Heart left ventricle (tissue), 16 donors: ENCODE results near the gene GPC6. TPM values are rescaled to one million over a fixed set of nuclear protein-coding genes. Genes with fewer than 3 reads are reported as not detected.

ENCODE experiments used
- ATAC-seq, 4 donors: fragments of 200-7000 bp; cut with Tn5 transposase; one replicate each; pipeline ENCODE4 v1.9.1; 2020 to 2022; ENCODE audit warnings: moderate library complexity in 4 of 4, mild to moderate bottlenecking in 3 of 4, moderate number of reproducible peaks in 1 of 4
- DNase-seq, 5 donors: peaks; one replicate each; pipeline ENCODE4 v3.0.0-alpha.2; 2020
- H3K27ac ChIP-seq, 12 donors: fragments of 200-600 bp; sonication (generic) in 4 of 12; one replicate each; pipeline versions ENCODE4 v1.5.0 to v1.8.0; 2016 to 2022; ENCODE audit warnings: mild to moderate bottlenecking in 2 of 12
- H3K27me3 ChIP-seq, 9 donors: fragments of 200-600 bp; sonication (generic) in 2 of 9; one replicate each; pipeline versions ENCODE4 v1.5.1 to v1.8.0; 2016 to 2022; ENCODE audit warnings: mild to moderate bottlenecking in 3 of 9
- H3K36me3 ChIP-seq, 9 donors: fragments of 200-600 bp; sonication (generic) in 2 of 9; one replicate each; pipeline versions ENCODE4 v1.5.0 to v1.8.0; 2018 to 2022; ENCODE audit warnings: mild to moderate bottlenecking in 2 of 9
- H3K4me1 ChIP-seq, 12 donors: fragments of 200-600 bp; sonication (generic) in 4 of 12; one replicate each; pipeline versions ENCODE4 v1.5.0 to v1.8.0; 2016 to 2022; ENCODE audit warnings: mild to moderate bottlenecking in 3 of 12
- H3K4me3 ChIP-seq, 12 donors: fragments of 200-600 bp; sonication (generic) in 4 of 12; one replicate each; pipeline versions ENCODE4 v1.5.0 to v1.8.0; 2017 to 2022; ENCODE audit warnings: mild to moderate bottlenecking in 9 of 12, moderate library complexity in 4 of 12
- H3K9me3 ChIP-seq, 12 donors: fragments of 200-600 bp; sonication (generic) in 4 of 12; one replicate each; pipeline versions ENCODE4 v1.5.0 to v1.8.0; 2016 to 2022; ENCODE audit warnings: mild to moderate bottlenecking in 1 of 12
- CTCF ChIP-seq, 12 donors: fragments of 200-600 bp; sonication (generic) in 4 of 12; IDR thresholded peaks; one replicate each; pipeline versions ENCODE4 v1.5.0 to v1.8.0; 2018 to 2022; ENCODE audit warnings: antibody characterized with exemption in 12 of 12, mild to moderate bottlenecking in 5 of 12
- POLR2A ChIP-seq, 2 donors: fragments of 450-650 bp; IDR thresholded peaks; one replicate each; pipeline ENCODE4 v1.6.1; 2017; ENCODE audit warnings: antibody characterized with exemption in 2 of 2, mild to moderate bottlenecking in 2 of 2, moderate library complexity in 2 of 2
- WGBS, 4 donors: extraction: QIAGEN DNeasy Blood & Tissue Kit in 2 of 4; methylation state at CpG; one replicate each; pipeline versions ENCODE4 v1.1.5 to v1.1.7; 2013 to 2018; 5-methylcytosine and 5-hydroxymethylcytosine counted together
- intact Hi-C, 10 donors: fragments of 100-400 bp; cut with DNase I; formaldehyde crosslinking; loops; one replicate each; pipeline versions ENCODE4 v1.11.1 to v1.14.2; 2022
- polyA plus RNA-seq, 2 donors: library from polyadenylated mRNA; stranded (reverse); fragments of 200-250 nt; gene quantifications; one replicate each; pipeline ENCODE4 v1.2.3, GENCODE V29; 2013
- total RNA-seq, 9 donors: library from RNA; depleted of rRNA in 2 of 9; stranded (reverse); fragments of >200 nt in 2 of 9; fragmentation: NEBNext Ultra II Directional in 3 of 9; extraction: Animal tissue kit (Norgen Biotek cat#: 25700) in 3 of 9; gene quantifications; one replicate each; pipeline versions ENCODE4 v1.1.0 to v1.2.4, GENCODE V29; 2016 to 2023
- donor health status: ischemic (EF 13 %, LVEDD 7.1; RV severe dilation, severe dysfunction).
- donor health status: healthy with polysubstance abuse.
- donor health status: DM: no; HTN: yes; CAD: no.
- donor health status: DM: no; HTN: no; CAD: no.
- donor health status: ischemic (EF 25% LVEDD 6.9; RV normal size, moderate dysfunction).
- donor health status: ischemic (EF 25% LVEDD 5.7; RV mildly dilated, moderate dysfunction).
- donor health status: healthy.
- donor health status: DM: yes; HTN: yes; CAD: no.
- donor health status: ischemic (EF 35%, LVEDD 5.7; RV mildly dilated, moderate dysfunction).
- donor health status: nonischemic (EF 11% LVEDD 7.7; RV severe dilation, severe dysfunction).
- donor health status: DM: yes; HTN: yes; CAD: no.
- donor health status: PGD.
- donor health status: ischemic (EF 29% LVEDD 5.4; RV normal size, mild dysfunction).
- donor health status: nonischemic (EF 23%, LVEDD 6.1; RV moderate dilation, normal function).

The GPC6 gene
- total and polyA plus RNA-seq, 11 donors = 0.08 to 6.2 (median 2.0) TPM

- Histone ChIP-seq H3K36me3 (no peaks in the 10 kb centered on the region), H3K4me1 (no peaks in the 10 kb centered on the region), H3K9me3 (no peaks in the 10 kb centered on the region), H3K27ac (no peak overlapping the region), H3K27me3 (no peaks in the 10 kb centered on the region), H3K4me3 (no peak overlapping the region)
- ATAC-seq (no peak), DNase-seq (no peak)
- WGBS, 4 donors = 77 to 83% (median 79%) methylated on average over 3 of the region's 3 CpGs
- intact Hi-C loops = loop anchor here in 1 of 10 donors (10.0 kb wide), 1 partner anchor 167 kb away; no protein-coding TSS in a partner anchor
- TF ChIP-seq CTCF (IDR thresholded peaks at IDR 0.05) = no peak
- no peak for TF ChIP-seq POLR2A (IDR thresholded peaks at IDR 0.05)
These were observed 1125.5 kb downstream of the GPC6 start for GRCh38 chr13:94352057-94352456.

DNA sequence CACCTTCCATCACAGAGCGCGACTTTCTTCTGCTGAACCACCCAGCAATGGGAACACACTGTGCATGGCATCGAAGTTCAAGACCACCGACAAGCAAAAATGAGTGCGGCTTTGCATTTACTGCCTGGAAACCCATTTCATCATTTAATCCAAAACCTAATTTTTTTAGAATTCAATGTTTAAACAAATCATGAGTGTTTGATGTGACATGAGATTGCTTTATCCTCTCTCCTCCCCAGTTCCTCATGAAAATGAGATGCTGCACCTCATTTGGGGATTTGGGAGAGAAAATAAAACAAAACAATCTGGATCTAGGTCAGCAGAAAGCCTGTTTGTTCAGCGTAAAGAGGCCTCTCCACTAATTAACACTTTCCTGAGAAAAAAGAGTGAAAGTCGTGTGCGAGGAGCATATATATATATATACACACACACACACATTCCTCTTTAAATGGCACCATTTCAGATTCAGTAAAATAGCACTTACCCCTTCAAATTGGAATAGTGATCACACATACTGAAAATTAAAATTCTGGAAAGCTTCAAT lies 1126.6 kb downstream of the GPC6 start:
- no peaks in the 10 kb centered on the region for H3K27me3 ChIP-seq
- no peaks in the 10 kb centered on the region for H3K9me3 ChIP-seq
- no peak overlapping the region for H3K27ac ChIP-seq
- intact Hi-C loops = loop anchor here in 1 of 10 donors (10.0 kb wide), 1 partner anchor 168 kb away; no protein-coding TSS in a partner anchor
- H3K4me3 ChIP-seq = no peak overlapping the region
- no peaks in the 10 kb centered on the region for H3K36me3 ChIP-seq
- ATAC-seq = no peak
- no peak for TF ChIP-seq CTCF (IDR thresholded peaks at IDR 0.05)
- TF ChIP-seq POLR2A (IDR thresholded peaks at IDR 0.05) = no peak
- 93 to 96% (median 93%) methylated on average over 8 of the region's 8 CpGs for WGBS, 4 donors
- no peak for DNase-seq
- H3K4me1 ChIP-seq = no peaks in the 10 kb centered on the region

GRCh38 chr13:94359875-94360274 lies 1133.3 kb downstream of the GPC6 start:
- H3K9me3 ChIP-seq = no peaks in the 10 kb centered on the region
- TF ChIP-seq CTCF (IDR thresholded peaks at IDR 0.05) (no peak), POLR2A (IDR thresholded peaks at IDR 0.05) (no peak)
- no peak overlapping the region for H3K4me3 ChIP-seq
- H3K27me3 ChIP-seq = no peaks in the 10 kb centered on the region
- intact Hi-C loops = loop anchor here in 1 of 10 donors (10.0 kb wide), 1 partner anchor 175 kb away; no protein-coding TSS in a partner anchor
- H3K36me3 ChIP-seq = no peaks in the 10 kb centered on the region
- peaks cover 0 to 9% (median 0%) of the 10 kb centered on the region in 12 donors for H3K4me1 ChIP-seq
- H3K27ac ChIP-seq = no peak overlapping the region
- DNase-seq (no peak), ATAC-seq (no peak)

DNA sequence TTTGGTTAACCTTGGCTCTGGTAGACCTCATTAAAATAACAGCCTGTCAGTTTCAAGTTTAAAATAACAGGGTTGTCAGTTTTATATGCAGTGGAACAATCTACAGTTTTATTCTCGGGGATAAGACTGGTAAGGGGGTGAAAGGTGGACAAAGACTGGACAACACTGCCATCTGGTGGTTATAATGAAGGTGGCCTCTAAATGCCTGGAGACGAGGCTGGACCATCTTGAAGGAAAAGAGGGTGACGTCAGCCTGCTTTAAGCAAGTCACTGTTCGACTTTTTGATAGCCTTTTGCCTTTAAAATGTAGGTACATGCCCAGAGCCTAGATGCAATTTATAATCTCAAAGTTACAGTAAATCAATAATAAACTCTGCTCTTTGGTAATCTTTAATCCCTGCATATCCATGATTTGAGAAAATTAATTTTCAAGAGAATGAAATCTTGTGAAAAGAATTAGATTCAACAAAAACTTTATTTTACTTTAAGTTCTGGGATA lies 1135.9 kb downstream of the GPC6 start:
- 0 to 1% (median 1%) methylated on average over 4 of the region's 4 CpGs for WGBS, 4 donors
- ATAC-seq = peak; percentile 61 to 88 (median 85)
- H3K27me3 ChIP-seq = no peaks in the 10 kb centered on the region
- no peaks in the 10 kb centered on the region for H3K36me3 ChIP-seq
- no peak overlapping the region for H3K27ac ChIP-seq
- H3K4me3 ChIP-seq = no peak overlapping the region
- intact Hi-C loops = no loop called here
- peaks cover 0 to 9% (median 0%) of the 10 kb centered on the region in 12 donors for H3K4me1 ChIP-seq
- no peaks in the 10 kb centered on the region for H3K9me3 ChIP-seq
- peak in 4 of 5 donors; percentile 36 to 58 (median 46) for DNase-seq
- peak; percentile 73 to 89 (median 82) for TF ChIP-seq CTCF (IDR thresholded peaks at IDR 0.05)
- no peak for TF ChIP-seq POLR2A (IDR thresholded peaks at IDR 0.05)
